GM10847 (cell line): Measurements from ENCODE around the gene ICOS.

Experiments used
- POLR2A ChIP-seq: IDR thresholded peaks from 2 replicates; pipeline ENCODE4 v1.6.1; 2011; ENCODE audit not compliant: insufficient read length; ENCODE audit errors: extremely low read depth

Gene ICOS, protein sequence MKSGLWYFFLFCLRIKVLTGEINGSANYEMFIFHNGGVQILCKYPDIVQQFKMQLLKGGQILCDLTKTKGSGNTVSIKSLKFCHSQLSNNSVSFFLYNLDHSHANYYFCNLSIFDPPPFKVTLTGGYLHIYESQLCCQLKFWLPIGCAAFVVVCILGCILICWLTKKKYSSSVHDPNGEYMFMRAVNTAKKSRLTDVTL

DNA sequence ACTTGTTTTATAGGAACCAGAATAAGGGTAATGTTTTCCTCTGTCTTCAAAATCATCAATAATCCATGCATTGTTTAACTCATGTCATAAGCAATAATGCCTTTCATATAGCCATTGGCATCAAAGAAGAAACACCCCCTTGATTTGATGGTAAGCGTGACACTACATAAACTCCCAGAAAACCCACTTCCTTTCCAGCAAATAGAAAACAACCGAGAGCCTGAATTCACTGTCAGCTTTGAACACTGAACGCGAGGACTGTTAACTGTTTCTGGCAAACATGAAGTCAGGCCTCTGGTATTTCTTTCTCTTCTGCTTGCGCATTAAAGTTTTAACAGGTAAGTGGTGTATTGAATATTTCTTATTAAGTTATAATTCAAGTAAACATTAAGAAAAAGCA is at the start of gene ICOS:
ICOS (plus strand) TSS at position 229 of the 400 bp plus-strand sequence; CDS start at position 281, 52 bp downstream.
- no peak for TF ChIP-seq POLR2A

DNA sequence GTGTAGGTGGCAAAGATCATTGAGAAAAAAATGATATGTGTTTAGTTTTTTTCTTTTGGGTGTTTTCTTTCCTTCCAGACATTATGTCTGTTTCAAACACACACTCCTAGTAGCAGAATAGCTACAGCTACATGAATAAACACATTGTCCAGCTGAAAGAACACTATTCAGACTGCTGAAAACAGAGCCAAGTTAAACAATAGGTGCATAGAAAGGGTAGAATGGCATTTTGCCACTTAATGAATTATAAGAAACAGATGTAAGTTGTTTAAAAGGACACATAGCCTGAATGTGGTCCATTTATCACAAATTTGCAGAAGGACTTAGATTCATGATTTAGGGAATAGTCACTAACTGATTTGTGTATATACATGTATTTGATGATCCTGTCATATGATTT is 48.9 kb upstream of the ICOS start:
- no peak for TF ChIP-seq POLR2A

DNA sequence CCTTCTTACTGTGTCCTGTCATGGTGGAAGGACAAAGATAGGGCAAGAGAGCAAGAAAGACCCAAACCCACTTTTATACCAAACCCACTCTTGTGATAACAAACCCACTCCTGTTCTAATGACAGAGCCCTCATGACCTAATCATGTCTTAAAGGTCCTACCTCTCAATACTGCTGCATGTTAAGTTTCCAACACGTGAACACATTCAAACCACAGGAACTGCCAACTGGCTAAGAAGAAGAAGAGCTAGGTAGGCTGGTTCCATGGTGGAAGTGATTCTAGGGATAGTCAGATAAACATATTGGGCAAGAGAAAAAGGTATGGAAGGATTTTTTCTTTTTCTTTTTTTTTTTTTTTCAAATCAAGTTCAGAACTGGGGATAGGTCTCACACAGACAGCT is 47.0 kb upstream of the ICOS start:
- no peak for TF ChIP-seq POLR2A

DNA sequence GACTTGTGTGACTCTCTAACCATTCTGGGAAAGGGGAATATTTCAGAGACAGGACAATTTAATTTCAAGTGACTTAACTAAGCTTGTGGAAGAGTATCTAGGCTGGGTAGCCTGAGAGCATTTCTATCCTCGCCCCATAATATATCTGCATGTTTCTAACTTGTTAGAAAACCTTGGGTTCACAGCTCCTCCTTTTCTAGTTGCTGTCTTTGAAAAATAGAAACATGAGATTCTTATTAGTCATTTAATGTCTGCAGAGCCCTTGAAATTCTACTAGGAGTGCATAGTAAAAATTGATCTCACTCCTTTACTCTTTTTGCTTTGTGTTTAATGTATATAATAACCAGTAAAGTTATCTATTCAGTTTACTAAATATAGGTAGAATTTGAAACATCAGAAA is 46.6 kb upstream of the ICOS start:
- no peak for TF ChIP-seq POLR2A

DNA sequence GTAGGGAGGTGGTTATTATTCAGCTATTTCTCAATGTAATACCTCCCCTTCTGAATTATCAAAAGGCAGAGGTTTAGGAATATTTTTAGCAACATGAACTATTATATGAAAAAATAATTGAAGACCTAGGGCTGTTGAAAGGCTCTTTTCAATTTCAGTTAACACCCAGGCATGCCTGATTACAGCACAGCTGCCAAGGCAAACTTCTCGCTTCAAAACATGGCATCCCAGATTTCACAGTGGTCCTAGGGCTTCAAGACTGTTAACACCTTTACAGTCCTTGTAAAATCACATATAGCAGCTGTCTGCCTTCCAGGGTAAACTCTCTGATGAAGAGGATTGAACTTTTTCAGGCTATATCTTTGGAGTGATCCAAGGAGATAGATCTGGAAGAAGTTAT is 45.8 kb upstream of the ICOS start:
- TF ChIP-seq POLR2A, result no peak

DNA sequence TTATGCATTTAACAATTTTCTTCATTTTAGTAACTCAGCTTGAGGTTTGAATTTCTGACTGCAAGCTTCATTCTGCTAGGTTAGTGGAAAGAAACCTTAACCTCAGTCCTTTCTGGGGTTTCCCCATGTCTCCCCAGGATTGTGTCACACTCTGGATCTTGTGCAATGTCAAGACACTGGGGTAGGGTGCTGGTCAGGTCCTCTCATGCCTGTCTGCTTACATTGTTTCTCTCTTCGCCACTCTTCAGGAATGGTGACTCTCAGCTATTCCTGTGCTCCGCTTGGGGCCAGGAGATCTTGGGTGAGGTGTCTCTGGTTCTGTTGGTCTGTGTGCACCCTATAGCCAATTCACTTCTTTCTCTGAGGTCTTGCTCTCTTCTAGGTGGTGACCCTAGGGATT is 45.1 kb upstream of the ICOS start:
- TF ChIP-seq POLR2A, result no peak

DNA sequence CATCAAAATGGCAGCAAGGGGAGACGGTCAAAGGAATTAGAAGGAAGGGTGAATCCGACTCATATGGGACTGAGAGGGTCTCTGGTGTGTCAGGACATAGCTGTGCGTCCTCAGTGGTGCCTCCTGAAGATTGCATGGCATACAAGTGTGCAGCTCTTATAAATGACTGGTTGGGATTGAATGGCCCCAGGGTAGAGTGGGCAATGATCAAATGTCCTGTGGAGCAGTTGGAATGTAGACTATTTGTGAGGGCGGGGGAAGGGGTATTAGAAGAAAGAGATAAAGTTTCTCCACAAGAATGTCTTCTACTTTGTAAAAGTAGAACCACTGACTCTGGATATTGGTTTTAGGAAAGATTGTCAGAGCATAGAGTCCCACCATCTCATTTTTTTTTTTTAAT is 44.4 kb upstream of the ICOS start:
- TF ChIP-seq POLR2A, result no peak

DNA sequence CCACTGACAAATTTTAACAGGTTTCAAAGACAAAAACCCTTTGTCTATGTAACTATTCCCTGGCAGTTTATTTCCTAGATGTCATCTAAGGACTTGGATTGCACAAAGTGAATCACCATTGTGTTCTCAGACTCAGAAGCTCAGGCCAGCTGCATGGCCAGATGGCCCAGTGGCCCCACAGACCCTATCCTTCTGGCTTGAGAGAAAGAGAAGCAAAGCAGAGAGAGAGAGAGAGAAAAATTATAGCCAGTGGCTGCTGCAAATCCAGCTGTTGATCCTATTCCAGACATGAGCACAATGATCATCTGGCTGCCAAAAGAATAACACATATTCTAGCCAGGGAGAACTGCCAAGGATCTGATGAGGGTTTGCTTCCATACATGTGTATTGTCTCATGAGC is 43.2 kb upstream of the ICOS start:
- no peak for TF ChIP-seq POLR2A

DNA sequence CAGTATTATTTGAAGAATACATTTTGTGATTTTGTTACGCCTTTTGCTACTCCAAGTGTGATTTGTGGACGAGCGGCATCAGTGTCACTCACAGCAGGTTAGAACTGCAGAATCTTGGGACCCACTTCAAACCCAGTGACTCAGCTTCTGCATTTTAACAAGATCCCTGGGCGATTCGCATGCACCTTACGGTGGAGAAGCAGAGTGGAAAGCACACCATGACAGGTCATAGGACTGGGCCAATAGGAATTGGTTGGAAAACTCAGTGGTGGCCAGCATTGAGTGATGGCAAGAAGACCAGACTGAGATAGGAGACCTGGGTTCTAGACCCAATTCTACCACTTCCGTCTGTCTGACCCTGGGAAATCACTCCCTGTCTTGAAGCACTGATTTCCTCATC is 42.7 kb upstream of the ICOS start:
- TF ChIP-seq POLR2A, result no peak

DNA sequence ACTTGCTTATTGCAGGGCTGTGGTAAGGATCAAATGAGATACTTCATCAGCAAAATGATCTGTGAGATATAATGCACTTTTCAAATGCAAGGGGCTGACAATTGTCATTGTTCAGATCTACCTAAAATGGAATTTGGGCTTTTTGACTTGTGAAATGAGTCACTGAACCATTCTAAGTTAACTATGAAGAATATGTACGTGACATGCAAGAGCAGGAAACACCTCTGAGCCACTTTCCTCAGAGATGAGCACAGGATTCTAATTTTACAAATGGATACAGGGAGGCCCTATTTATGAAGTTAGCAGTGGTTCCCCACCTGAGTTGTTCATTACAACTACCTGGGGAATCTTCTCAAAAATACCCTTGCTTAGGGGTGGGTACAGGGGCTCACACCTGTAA is 42.3 kb upstream of the ICOS start:
- no peak for TF ChIP-seq POLR2A

DNA sequence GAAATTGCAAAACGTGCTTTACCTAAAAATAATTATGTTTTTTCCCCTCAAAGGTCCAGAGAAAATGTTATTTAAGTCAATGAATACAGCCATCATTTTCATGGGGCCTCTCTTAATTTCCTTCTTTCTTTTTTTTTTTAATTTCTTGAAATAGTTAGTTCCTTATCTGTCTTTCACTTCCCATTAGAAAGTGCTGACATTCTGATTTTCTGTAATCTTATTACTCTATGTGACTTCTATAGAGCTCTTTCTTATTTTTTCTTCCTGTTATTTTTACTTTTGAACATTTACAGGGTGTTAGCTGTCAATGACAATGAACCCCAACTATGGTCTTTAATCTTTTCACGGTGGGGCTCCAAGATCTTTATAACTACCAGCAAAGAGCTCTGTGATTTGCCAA is 39.0 kb upstream of the ICOS start:
- no peak for TF ChIP-seq POLR2A

DNA sequence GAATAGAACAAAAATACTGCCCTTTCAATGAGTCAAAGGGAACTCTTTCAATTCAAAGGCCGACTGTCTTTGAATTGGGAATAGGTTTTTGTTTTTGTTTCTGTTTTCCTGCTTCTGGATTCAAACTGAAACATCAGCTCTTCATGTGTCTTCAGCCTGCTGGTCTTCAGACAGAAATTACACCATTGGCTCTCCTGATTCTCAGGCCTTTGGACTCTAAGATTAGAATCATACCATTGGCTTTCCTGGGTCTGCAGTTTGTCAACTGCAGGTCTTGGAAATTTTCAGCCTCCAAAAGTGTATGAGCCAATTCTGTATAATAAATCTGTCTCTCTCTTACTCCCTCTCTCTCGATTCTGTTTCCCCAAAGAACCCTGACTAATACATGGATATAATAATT is 37.9 kb upstream of the ICOS start:
- TF ChIP-seq POLR2A, result no peak

DNA sequence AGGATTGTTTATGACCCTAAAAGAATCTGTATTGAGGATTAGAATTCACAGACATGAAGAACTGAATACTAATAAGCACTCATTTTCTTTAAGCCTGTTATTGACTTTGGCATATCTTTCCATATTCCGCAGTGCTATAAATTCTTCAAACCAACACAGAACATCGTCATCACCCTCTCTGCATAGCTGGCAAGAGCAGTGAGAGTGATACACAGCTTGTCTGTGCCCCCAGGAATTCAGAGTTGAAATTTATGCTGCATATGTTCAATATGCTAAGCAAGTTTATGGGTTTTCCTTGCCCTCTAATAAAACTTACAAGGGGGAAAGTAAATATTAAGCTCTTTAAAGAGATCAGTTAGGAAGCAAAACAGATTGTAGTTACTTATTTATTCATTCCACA is 36.3 kb upstream of the ICOS start:
- TF ChIP-seq POLR2A, result no peak

DNA sequence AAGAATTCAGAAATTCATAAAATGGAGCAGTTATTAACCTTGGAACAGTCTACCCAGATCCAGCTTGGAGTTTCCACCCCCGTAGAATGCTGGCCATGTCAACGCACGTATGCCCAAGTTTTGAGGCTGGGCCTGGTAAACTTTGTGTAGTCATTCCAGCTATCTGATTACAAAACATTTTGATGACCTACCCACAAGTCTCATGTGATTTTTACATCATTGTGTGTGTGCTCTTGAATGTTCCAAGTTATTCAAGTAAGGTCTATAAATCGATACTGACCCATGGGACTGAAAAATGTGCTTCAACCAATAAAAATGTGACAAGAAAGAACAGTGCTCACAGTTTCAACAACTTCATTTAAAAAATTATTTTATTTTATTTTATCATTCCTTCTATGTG is 32.5 kb upstream of the ICOS start:
- no peak for TF ChIP-seq POLR2A

DNA sequence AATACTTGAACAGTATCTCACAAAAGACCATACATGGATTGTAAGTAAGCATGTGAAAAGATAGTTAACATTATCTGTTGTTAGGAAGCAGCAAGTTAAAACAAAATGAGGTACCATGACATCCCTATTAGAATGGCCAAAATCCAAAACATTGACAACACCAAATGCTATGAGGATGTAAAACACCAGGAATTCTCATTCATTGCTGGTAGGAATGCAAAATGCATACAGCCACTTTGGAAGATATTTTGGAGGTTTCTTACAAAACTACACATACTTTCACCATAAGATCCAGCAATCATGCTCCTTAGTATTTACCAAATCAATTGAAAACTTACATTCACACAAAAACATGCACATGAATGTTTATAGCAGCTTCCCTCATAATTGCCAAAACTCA is 30.9 kb upstream of the ICOS start:
- TF ChIP-seq POLR2A, result no peak

DNA sequence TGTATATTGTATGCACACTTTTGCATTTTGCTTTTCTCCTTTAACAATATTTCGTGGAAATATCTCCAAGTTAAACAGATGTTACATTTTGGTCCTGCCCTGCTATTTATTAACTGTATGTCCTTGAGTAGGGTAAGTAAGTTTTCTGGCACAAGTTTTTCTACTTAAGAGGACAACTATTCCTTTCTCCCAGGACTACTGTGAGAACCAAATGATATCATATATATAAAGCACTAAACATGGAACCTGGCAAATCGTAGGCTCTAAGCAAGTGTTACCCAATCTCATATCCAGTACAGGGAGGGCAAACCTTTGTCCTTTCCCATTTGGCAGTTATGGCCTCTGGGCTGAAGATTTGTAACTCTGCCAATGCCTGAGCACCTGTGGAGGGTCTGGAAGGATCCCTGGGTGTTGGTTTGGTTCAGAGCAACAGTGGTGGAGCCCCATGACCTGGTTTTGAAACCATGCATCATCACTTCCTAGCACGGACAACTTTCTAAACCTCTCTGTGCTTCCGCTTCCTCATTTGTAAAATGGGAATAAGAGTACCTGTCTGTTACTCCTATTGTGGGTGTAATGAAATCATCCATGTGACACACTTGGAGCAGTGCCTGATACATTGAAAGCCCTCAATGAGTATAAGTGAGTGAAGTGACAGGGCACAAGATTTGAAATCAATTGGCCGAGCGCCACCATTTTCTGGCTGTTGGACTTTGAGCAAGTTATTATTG is 28.3 kb upstream of the ICOS start:
- no peak for TF ChIP-seq POLR2A

DNA sequence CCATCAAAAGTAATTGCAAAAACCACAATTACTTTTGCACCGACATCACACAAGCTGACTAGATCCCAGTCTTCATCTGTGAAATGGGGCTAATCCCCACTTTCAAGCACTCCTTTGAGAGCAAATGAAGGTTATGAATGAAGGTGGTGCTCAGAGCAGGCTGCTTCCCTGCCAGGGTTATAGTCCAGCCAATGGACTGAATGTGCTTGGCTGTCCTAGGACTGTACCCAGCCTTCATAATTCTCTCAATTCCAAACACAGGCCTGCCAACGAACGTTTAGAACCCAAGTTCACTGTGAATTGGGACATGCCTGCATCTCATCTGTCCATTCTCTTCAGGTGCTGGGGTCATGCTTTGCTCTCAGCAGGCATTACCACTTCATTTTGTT is 27.8 kb upstream of the ICOS start:
- TF ChIP-seq POLR2A, result no peak
